Measurements from ENCODE around the gene AKR1E2.

AKR1E2 gene

GRCh38 chr10:4845766-4846165 is 19.8 kb downstream of the AKR1E2 start:
- no peak for DNase-seq (ENCODE audit: low spot score)

GRCh38 chr10:4846775-4847174 is 20.8 kb downstream of the AKR1E2 start:
- no peak for DNase-seq (ENCODE audit: low spot score)

GRCh38 chr10:4847561-4848355 is 21.8 kb downstream of the AKR1E2 start:
- no peak for DNase-seq (ENCODE audit: low spot score)

- DNase-seq (ENCODE audit: low spot score), result no peak
Observed at GRCh38 chr10:4848356-4849041, 22.5 kb downstream of the AKR1E2 start.

- no peak for DNase-seq (ENCODE audit: low spot score)
Observed at GRCh38 chr10:4849042-4849402, 23.0 kb downstream of the AKR1E2 start.

GRCh38 chr10:4849555-4850242 is 23.7 kb downstream of the AKR1E2 start:
- DNase-seq (ENCODE audit: low spot score), result peak; percentile 61

- no peak for DNase-seq (ENCODE audit: low spot score)
Observed at GRCh38 chr10:4850397-4850796, 24.4 kb downstream of the AKR1E2 start.

- DNase-seq (ENCODE audit: low spot score), result no peak
Observed at GRCh38 chr10:4851176-4851575, 25.2 kb downstream of the AKR1E2 start.

- DNase-seq (ENCODE audit: low spot score), result no peak
Observed at GRCh38 chr10:4851846-4852245, 25.8 kb downstream of the AKR1E2 start.

- no peak for DNase-seq (ENCODE audit: low spot score)
Observed at GRCh38 chr10:4865945-4866661, 40.1 kb downstream of the AKR1E2 start.

- DNase-seq (ENCODE audit: low spot score), result no peak
Observed at GRCh38 chr10:4867109-4867519, 41.1 kb downstream of the AKR1E2 start.

GRCh38 chr10:4867520-4868356 is 41.7 kb downstream of the AKR1E2 start:
- DNase-seq (ENCODE audit: low spot score), result no peak

- DNase-seq (ENCODE audit: low spot score), result no peak
Observed at GRCh38 chr10:4868357-4868657, 42.3 kb downstream of the AKR1E2 start.

- DNase-seq (ENCODE audit: low spot score), result no peak
Observed at GRCh38 chr10:4882704-4883078, 56.7 kb downstream of the AKR1E2 start.

GRCh38 chr10:4883079-4883739 is 57.2 kb downstream of the AKR1E2 start:
- DNase-seq (ENCODE audit: low spot score), result no peak

- DNase-seq (ENCODE audit: low spot score), result no peak
Observed at GRCh38 chr10:4885162-4885561, 59.2 kb downstream of the AKR1E2 start.

- DNase-seq (ENCODE audit: low spot score), result no peak
Observed at GRCh38 chr10:4887501-4887900, 61.5 kb downstream of the AKR1E2 start.

GRCh38 chr10:4888236-4888635 is 62.2 kb downstream of the AKR1E2 start:
- DNase-seq (ENCODE audit: low spot score), result no peak

- no peak for DNase-seq (ENCODE audit: low spot score)
Observed at GRCh38 chr10:4889959-4890358, 64.0 kb downstream of the AKR1E2 start.

- DNase-seq (ENCODE audit: low spot score), result no peak
Observed at GRCh38 chr10:4892681-4893080, 66.7 kb downstream of the AKR1E2 start.

- no peak for DNase-seq (ENCODE audit: low spot score)
Observed at GRCh38 chr10:4894335-4894734, 68.3 kb downstream of the AKR1E2 start.
